ENCODE measurements around the gene CHRM1.
"Not testable (repeated sequence)": the region's sequence is repeated elsewhere in the genome, so short reads cannot be mapped to it uniquely, and the experiment has no call there.

The CHRM1 gene

DNA sequence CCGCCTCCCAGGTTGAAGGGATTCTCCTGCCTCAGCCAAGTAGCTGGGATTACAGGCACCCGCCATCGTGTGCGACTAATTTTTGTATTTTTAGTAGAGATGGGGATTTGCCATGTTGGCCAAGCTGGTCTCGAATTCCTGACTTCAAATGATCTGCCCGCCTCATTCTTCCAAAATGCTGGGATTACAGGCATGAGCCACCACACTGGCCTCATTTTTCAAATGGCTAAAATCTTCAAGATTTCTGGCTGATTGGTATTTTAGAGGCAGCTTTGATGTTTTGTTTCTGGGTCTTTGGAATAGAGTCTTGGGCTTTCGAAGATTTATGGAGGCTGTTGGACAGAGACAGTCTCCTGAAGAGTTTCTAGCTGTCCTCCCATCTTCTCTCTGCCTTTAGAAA lies 46.3 kb downstream of the CHRM1 start:
- DNase-seq: no peak

- no peak for DNase-seq
These were observed 55.5 kb downstream of the CHRM1 start for GRCh38 chr11:62865635-62866034.

DNA sequence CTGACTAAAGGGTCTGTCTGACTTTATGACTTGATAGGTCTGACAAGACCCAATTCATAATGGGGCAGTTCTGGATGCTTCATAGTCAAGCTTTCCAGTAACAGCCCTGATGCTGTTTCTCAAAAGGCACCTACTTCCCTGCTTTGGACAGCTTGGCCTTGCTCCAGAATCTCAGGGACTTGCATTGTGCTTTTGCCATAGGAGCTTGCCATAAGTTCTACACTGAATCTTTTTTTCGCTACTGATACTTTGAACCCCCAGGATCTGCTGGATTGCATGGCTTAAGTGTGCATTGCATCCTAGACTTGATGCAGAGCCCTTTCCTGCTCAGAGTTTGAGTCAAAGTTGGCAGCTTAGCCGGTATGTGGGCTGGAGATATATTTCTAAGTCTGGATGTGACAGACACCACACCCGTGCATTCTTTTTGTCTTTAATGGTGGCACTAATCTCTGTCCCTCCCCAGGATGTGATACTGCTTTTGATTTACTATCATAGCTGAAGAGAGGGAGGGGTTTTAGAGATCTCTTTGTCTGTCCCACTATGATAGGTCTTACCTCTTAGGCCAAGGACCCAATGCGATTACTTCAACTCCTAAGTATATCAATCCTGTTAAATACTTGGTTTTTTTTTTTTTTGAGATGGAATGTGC lies 57.4 kb downstream of the CHRM1 start:
- no peak for DNase-seq

DNA sequence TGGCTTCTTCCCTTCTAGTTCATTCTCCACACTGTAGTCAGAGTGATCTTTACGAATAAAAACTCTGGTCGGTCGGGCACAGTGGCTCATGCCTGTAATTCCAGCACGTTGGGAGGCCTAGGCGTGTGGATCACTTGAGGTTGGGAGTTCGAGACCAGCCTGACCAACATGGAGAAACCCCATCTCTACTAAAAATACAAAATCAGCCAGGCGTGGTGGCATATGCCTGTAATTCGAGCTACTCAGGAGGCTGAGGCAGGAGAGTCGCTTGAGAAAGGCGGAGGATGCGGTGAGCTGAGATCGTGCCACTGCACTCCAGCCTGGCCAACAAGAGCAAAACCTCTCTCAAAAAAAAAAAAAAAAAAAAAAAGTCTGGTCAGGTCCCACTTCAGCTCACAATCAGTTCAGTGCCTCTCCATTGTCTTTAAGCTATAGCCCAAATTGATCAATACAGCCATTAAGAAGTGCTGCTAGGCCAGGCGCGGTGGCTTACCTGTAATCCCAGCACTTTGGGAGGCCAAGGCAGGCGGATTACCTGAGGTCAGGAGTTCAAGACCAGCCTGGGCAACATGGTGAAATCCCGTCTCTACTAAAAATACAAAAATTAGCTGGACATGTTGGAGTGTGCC lies 59.5 kb downstream of the CHRM1 start:
- DNase-seq: not testable (repeated sequence)

DNA sequence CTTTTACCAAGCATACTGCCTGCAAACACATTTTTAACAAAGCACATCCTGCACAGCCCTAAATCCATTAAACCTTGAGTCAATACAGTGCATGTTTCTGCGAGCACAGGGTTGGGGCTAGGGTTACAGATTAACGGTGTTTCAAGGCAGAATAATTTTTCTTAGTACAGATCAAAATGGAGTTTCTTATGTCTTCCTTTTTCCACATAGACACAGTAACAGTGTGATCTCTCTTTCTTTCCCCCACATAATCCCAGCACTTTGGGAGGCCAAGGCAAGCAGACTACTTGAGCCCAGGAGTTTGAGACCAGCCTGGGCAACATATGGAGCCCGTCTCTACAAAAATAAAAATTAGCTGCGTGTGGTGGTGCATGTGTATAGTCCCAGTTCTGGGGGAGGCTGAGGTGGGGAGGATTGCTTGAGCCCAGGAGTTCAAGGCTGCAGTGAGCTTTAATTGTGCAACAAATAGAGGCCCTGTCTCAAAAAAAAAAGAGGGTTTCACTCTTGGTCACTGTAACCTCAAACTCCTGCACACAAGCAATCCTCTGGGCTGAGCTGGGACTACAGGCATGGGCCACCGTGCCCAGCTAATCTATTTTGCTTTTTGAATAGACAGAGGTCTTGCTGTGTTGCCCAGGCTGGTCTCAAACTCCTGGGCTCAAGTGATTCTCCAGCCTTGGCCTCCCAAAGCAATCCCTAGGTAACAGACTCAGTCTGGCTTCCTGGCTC lies 60.2 kb downstream of the CHRM1 start:
- no peak for DNase-seq

DNA sequence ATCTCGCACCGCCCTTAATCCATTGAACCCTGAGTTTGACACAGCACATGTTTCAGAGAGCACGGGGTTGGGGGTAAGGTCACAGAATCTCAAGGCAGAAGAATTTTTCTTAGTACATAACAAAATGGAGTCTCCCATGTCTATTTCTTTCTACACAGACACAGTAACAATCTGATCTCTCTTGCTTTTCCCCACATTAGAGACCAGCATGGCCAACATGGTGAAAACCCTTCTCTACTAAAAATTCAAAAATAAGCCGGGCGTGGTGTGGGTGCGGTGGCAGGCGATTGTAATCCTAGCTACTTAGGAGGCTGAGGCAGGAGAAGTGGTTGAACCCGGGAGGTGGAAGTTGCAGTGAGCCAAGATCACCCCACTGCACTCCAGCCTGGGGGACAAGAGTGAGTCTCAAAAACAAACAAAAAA lies 61.9 kb downstream of the CHRM1 start:
- not testable (repeated sequence) for DNase-seq

Measured in activated CD4-positive, CD25-positive, alpha-beta regulatory T cell (primary cell).